IPS DF 6.9 (cell line): ENCODE results near the gene GPBP1L1.

Source experiments
- DNase-seq: peaks from one replicate; pipeline ENCODE4 v3.0.0-alpha.2; 2013; ENCODE audit warnings: low read depth, low spot score
- H3K27ac ChIP-seq: one replicate; pipeline ENCODE4 v1.5.1; 2013; ENCODE audit warnings: low read length, control low read depth
- H3K27me3 ChIP-seq: 2 replicates; pipeline ENCODE4 v1.6.1; 2013; ENCODE audit warnings: mild to moderate bottlenecking, low read length; ENCODE audit not compliant: control insufficient read depth, insufficient read depth
- H3K36me3 ChIP-seq: 2 replicates; pipeline ENCODE4 v1.6.1; 2013; ENCODE audit warnings: low read length; ENCODE audit not compliant: control insufficient read depth, insufficient read depth
- H3K4me1 ChIP-seq: 2 replicates; pipeline ENCODE4 v1.6.1; 2013; ENCODE audit warnings: low read length; ENCODE audit not compliant: control insufficient read depth, insufficient read depth
- H3K4me3 ChIP-seq: 2 replicates; pipeline ENCODE4 v1.5.1; 2013; ENCODE audit warnings: mild to moderate bottlenecking, low read length
- H3K9me3 ChIP-seq: 2 replicates; pipeline ENCODE4 v1.6.1; 2013; ENCODE audit warnings: low read length, inconsistent platforms; ENCODE audit not compliant: control insufficient read depth, insufficient read depth
- WGBS: extraction: QIAGEN DNeasy Blood & Tissue Kit; methylation state at CpG from one replicate; pipeline ENCODE4 v1.1.7; 2013; ENCODE audit warnings: mixed read lengths, missing lambda C conversion rate; ENCODE audit not compliant: insufficient read length, insufficient coverage; 5-methylcytosine and 5-hydroxymethylcytosine counted together

Gene GPBP1L1

DNA sequence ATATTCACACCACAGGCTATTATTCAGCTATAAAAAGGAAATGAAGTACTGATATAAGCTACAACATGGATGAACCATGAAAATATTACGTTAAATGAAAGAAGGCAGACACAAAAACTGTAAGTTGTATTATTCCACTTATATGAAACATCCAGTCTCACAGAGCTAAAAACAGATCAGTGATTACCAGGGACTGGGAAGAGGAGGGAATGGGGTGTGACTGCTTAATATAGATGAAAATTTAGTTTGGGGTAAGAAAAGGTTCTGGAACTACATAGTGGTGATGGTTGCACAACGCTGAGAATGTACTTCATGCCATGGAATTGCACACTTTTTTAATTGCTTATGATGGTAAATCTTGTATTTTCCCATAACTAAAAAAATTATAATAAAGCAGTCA is 19.5 kb downstream of the GPBP1L1 start:
- H3K27me3 ChIP-seq = no peaks in the 10 kb centered on the region
- no peak for DNase-seq
- no peaks in the 10 kb centered on the region for H3K36me3 ChIP-seq
- no peak overlapping the region for H3K27ac ChIP-seq
- no CpG with 5 or more reads among the region's 2 CpGs for WGBS
- no peaks in the 10 kb centered on the region for H3K4me1 ChIP-seq
- no peak overlapping the region for H3K4me3 ChIP-seq
- no peaks in the 10 kb centered on the region for H3K9me3 ChIP-seq

DNA sequence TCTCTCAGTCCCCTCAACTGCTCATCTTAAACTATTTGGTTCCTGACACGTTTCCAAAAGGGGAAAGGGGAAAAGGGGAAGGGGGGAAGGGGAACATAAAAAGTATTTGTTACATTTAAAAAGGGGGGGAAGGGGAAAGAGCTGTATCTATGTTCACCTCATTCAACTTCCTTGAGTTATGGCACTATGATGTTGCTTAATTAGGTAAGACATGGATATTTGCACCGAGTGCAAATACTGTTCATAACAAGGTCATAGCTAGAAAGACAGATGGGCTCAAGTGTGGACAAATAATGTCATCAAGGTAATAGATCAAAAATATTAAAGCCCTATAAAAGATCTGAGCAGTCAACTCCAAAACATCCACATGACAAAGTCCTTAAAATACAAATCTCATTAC is 26.0 kb downstream of the GPBP1L1 start:
- WGBS = no CpG with 5 or more reads among the region's 2 CpGs
- Histone ChIP-seq H3K27me3 (no peaks in the 10 kb centered on the region), H3K27ac (no peak overlapping the region), H3K9me3 (no peaks in the 10 kb centered on the region), H3K36me3 (peaks cover 9% of the 10 kb centered on the region; the same call in 1 of the 2 replicates), H3K4me3 (no peak overlapping the region), H3K4me1 (no peaks in the 10 kb centered on the region)
- DNase-seq = no peak

DNA sequence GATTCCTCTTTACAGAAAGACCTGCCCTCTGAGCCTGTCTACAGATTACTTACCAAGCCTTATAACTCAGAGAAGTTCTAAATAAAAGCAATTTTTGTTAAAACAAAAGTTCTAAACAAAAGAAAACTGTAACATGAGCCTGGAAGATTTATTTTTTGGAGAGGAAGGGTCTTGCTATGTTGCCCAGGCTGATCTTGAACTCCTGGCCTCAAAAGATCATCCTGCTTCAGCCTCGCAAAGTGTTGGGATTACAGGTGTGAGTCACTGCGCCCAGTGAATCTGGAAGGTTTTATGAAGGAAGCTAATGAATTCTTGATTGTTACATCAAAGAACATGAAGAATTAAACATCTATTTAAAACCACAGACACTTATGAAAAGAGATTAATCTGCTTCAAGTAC is 27.1 kb downstream of the GPBP1L1 start:
- Histone ChIP-seq H3K9me3 (no peaks in the 10 kb centered on the region), H3K27ac (no peak overlapping the region), H3K4me3 (no peak overlapping the region), H3K4me1 (no peaks in the 10 kb centered on the region), H3K27me3 (no peaks in the 10 kb centered on the region), H3K36me3 (peaks cover 15% of the 10 kb centered on the region; the same call in 1 of the 2 replicates)
- no peak for DNase-seq
- no CpG with 5 or more reads among the region's 2 CpGs for WGBS

DNA sequence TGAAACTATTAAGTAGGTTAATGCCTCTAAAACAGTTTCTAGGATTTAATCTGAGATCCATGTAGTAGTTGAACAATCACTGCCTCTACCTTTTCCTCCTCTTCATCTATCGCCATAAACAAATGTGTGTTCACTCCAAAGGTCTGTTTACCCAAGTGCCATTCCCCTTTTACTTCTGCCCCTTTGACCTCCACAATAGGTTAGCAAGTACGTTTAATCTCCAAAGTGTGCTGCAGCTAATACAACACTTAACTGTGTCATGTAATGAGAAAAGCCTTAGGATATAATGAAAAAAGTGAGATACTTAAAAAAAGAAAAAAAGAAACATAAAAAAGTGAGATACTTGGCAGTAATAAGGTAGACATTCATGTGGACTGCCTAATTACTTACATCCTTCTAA is 28.2 kb downstream of the GPBP1L1 start:
- peaks cover 15% of the 10 kb centered on the region; the same call in 1 of the 2 replicates for H3K36me3 ChIP-seq
- no CpG with 5 or more reads among the region's 2 CpGs for WGBS
- no peaks in the 10 kb centered on the region for H3K4me1 ChIP-seq
- no peak overlapping the region for H3K27ac ChIP-seq
- H3K27me3 ChIP-seq = no peaks in the 10 kb centered on the region
- DNase-seq = no peak
- H3K9me3 ChIP-seq = no peaks in the 10 kb centered on the region
- no peak overlapping the region for H3K4me3 ChIP-seq

DNA sequence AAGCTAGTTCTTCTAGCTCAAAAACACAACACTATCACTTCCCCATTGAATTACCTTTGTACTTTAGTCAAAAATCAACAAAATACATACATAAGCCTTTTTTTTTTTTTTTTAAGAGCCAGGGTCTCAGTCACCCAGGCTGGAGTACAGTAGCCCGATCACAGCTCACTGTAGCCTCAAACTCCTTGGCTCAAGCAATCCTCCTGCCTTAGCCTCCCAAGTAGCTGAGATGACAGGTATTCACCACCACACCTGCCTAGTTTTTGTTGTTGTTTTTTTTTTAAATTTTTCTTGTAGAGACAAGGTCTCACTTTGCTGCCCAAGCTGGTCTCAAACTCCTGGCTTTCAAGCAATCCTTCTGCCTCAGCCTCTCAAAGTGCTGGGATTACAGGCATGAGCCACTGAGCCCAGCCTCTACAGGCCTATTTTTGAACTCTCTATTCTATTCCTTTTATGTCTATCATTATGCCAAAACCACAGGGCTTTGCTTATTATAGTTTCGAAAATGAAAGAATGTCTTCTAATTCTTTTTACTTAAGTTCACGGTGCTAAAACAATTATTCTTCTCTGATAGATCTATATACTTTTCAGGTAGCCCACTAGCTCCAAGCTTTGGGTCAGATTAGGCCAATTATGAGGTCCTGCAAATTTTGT is 29.6 kb downstream of the GPBP1L1 start:
- H3K27me3 ChIP-seq = no peaks in the 10 kb centered on the region
- H3K4me3 ChIP-seq = no peak overlapping the region
- H3K36me3 ChIP-seq = peaks cover 15% of the 10 kb centered on the region; the same call in 1 of the 2 replicates
- no peak for DNase-seq
- H3K9me3 ChIP-seq = no peaks in the 10 kb centered on the region
- H3K4me1 ChIP-seq = no peaks in the 10 kb centered on the region
- H3K27ac ChIP-seq = no peak overlapping the region
- no CpG with 5 or more reads among the region's 3 CpGs for WGBS

- DNase-seq = no peak
- Histone ChIP-seq H3K4me1 (no peaks in the 10 kb centered on the region), H3K9me3 (no peaks in the 10 kb centered on the region), H3K27me3 (no peaks in the 10 kb centered on the region), H3K36me3 (peaks cover 23% of the 10 kb centered on the region), H3K4me3 (no peak overlapping the region), H3K27ac (no peak overlapping the region)
- WGBS = no CpG with 5 or more reads among the region's 12 CpGs
These were observed 31.6 kb downstream of the GPBP1L1 start for GRCh38 chr1:45654540-45655280.

DNA sequence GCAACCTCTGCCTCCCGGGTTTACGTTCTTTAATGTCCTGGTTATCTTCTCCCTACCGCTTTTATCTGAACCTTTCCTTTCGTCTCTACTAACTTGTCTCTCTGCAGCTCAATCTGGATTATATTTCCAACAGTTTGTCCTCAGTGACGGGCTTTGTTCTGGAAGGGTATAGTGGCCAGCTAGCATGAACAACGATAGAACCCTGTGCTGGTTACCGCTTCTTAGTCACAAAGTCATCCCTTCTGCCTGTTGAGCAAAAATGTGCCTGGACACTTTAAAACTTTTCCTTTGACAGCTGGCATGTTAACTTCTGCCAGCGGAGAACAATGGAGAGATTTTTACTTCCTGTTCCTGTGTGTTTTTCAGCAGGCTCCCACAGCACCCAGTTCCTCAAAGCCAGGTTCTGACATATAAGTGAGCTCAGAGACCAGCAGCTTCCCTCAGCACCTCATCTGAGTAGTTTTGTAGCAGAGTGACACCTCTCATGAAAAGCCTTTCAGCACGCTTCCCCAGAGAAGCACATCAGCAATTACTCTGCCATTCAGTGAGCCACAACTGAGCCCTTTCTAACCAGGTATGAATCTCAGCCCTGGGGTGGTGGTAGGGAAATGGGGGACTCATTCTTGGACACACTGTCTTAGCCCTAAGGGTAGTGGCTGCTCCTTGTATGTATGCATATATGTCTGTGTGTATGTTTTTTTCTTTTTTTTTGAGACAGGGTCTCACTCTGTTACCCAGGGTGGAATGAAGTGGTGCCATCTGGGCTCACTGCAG is 38.9 kb downstream of the GPBP1L1 start:
- no peak overlapping the region for H3K27ac ChIP-seq
- no peaks in the 10 kb centered on the region for H3K4me1 ChIP-seq
- no peaks in the 10 kb centered on the region for H3K9me3 ChIP-seq
- peaks cover 10% of the 10 kb centered on the region for H3K36me3 ChIP-seq
- no peak overlapping the region for H3K4me3 ChIP-seq
- no peaks in the 10 kb centered on the region for H3K27me3 ChIP-seq
- DNase-seq = no peak
- no CpG with 5 or more reads among the region's 9 CpGs for WGBS

- Histone ChIP-seq H3K27me3 (no peaks in the 10 kb centered on the region), H3K27ac (no peak overlapping the region), H3K36me3 (peaks cover 8% of the 10 kb centered on the region; the same call in 1 of the 2 replicates), H3K9me3 (no peaks in the 10 kb centered on the region), H3K4me3 (no peak overlapping the region), H3K4me1 (no peaks in the 10 kb centered on the region)
- no peak for DNase-seq
- no CpG with 5 or more reads among the region's 2 CpGs for WGBS
These were observed 41.7 kb downstream of the GPBP1L1 start for GRCh38 chr1:45644661-45645060.

- Histone ChIP-seq H3K27ac (no peak overlapping the region), H3K9me3 (no peaks in the 10 kb centered on the region), H3K36me3 (peaks cover 10% of the 10 kb centered on the region; the same call in 1 of the 2 replicates), H3K27me3 (no peaks in the 10 kb centered on the region), H3K4me3 (no peak overlapping the region), H3K4me1 (no peaks in the 10 kb centered on the region)
- DNase-seq = no peak
These were observed 42.4 kb downstream of the GPBP1L1 start for GRCh38 chr1:45643978-45644377.

- Histone ChIP-seq H3K27ac (no peak overlapping the region), H3K27me3 (no peaks in the 10 kb centered on the region), H3K36me3 (peaks cover 13% of the 10 kb centered on the region; the same call in 1 of the 2 replicates), H3K4me1 (no peaks in the 10 kb centered on the region), H3K4me3 (no peak overlapping the region), H3K9me3 (no peaks in the 10 kb centered on the region)
- WGBS = no CpG with 5 or more reads among the region's 5 CpGs
- DNase-seq = no peak
These were observed 43.0 kb downstream of the GPBP1L1 start for GRCh38 chr1:45643321-45643720.
